ENCODE data around the gene MB. TPM values are rescaled to one million over a fixed set of nuclear protein-coding genes. Genes with fewer than 3 reads are reported as not detected.

Gene MB
- total RNA-seq, 1 donor from 2014 or later, result 17,299 TPM

GRCh38 chr22:35621451-35621850, 4.3 kb upstream of the MB start:
- DNase-seq (no peak), ATAC-seq (no peak)
- intact Hi-C loops (cut with micrococcal nuclease), result loop anchor here (5.0 kb wide), 1 partner anchor 189 kb away; no protein-coding TSS in a partner anchor

DNA sequence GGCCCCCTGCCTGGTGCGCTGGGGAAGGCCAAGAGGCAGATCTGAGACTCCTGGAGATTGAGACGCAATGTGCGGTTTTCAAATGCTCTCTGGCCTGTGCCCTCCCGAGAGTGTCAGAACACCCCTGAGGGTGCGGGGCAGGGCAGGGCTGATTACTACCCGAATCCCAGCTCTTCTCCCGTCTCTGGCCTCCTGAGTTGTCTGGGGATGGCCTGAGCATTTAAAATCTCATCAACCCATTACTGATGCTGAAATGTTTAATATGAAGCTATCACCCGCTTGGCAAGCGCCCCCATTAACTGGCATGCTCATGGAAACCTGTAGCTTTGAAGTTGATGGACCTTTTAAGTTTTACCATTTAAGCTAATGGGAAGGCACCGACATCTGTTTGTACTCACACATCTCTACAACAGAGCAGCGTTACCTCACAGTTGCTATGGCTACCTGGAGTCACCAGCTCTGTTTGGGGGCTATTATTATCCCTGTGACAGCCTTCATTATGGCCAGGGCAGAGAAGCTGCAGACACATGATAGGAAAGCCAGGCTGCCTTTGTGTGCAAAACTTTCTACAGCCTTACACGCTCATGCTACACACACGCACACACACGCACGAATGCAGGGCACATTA, 3.6 kb upstream of the MB start:
- ATAC-seq (peak; percentile 66), DNase-seq (peak; percentile 58)
- intact Hi-C loops (cut with micrococcal nuclease), result loop anchor here (5.0 kb wide), 1 partner anchor 188 kb away; no protein-coding TSS in a partner anchor

GRCh38 chr22:35619336-35620094, 2.4 kb upstream of the MB start:
- DNase-seq (no peak), ATAC-seq (no peak)
- intact Hi-C loops (cut with micrococcal nuclease), result loop anchor here (5.0 kb wide), 1 partner anchor 187 kb away; no protein-coding TSS in a partner anchor

DNA sequence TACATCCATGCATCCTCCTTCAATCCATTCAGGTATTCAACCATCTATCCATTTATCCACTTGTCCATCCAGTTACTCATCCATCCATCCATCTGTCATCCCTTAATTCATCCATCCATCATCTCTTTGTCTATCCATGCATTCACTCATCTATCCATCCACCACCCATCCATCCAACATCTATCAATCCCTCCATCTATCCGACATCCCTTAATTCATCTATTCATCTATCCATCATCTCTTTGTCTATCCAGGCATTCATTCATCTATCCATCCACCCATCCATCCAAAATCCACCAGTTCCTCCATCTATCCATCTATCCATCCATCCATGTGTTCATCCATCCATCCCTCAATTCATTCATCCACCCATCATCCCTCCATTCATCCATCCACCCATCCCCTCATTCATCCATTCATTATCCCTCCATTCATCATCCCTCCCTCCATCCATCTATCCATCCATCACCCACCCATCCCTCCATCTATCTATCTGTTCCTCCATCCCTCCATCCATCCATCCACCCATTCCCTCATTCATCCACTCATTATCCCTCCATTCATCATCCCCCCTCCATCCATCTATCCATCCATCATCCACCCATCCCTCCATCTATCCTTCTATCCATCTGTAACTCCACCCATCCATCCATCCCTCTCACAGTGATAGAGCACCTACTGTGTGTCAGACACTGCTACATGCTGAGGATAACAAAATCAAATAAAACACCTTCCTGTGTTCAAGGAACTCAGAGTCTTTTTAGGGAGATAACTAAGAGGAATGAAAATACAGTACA, 1.5 kb upstream of the MB start:
- DNase-seq (no peak), ATAC-seq (no peak)
- intact Hi-C loops (cut with micrococcal nuclease), result no loop called here

GRCh38 chr22:35616043-35616442, 1.1 kb downstream of the MB start:
- ATAC-seq (no peak), DNase-seq (no peak)
- intact Hi-C loops (cut with micrococcal nuclease), result no loop called here

- intact Hi-C loops (cut with micrococcal nuclease), result no loop called here
- DNase-seq (no peak), ATAC-seq (peak; percentile 1)
These were observed 2.0 kb downstream of the MB start for GRCh38 chr22:35615156-35615555.

- no peak for ATAC-seq
These were observed 2.7 kb downstream of the MB start for GRCh38 chr22:35614404-35614803.

DNA sequence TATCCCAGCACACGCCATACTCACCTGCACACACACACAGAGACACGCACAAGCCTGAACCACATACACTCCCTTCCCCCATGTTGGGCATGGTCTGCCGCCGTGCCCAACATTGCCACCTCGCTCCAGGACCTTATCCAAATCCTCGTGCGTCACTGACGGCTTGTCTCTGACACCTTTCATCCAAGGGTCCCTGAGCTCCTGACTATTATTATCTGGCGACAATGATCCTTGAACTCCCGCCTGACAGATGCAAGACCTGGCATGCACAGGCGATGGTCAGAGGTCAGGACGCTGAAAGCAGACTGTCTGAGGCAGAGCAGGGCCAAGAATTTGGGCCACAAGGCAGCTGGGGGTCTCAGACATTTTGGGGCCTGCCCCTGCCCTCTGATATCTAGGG, 4.2 kb downstream of the MB start:
- peak; percentile 78 for DNase-seq
- intact Hi-C loops (cut with micrococcal nuclease), result no loop called here
- ATAC-seq, result peak; percentile 61

More at GRCh38 chr22:35614404-35614803, 2.7 kb downstream of the MB start:
- DNase-seq, result no peak
- intact Hi-C loops (cut with micrococcal nuclease), result no loop called here

- ATAC-seq (no peak), DNase-seq (no peak)
- intact Hi-C loops (cut with micrococcal nuclease), result no loop called here
These were observed 5.1 kb downstream of the MB start for GRCh38 chr22:35611891-35612576.

DNA sequence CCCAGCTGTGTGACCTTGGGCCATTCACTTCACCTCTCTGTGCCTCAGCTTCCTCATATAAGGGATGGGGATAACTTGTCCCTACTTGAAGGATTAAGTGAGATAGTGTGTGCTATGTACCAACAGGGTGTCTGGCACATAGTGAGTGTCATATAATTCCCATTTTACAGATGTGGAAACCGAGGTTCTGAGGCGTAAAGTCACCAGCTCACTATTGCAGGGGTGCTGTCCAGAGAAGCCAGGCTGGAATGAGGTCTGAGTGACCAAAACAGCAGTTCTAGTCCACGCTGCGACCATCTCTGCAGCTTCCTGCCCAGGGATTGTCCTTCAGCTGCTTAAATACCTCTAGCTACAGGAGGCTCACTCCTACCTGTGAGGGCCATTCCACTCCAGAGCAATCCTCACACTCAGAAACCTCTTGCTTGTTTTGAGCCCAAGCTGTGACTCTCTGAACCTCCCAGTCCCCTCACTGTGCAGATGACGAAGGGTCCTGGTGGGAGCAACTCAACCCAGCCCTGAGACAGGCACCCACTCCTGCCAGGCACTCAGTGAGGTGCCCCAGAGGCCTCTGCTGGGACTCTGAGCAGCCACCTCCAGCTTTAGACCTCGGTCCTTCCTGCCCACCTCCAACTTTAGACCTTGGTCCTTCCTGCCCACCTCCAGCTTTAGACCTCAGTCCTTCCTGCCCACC, 5.8 kb downstream of the MB start:
- ATAC-seq (no peak), DNase-seq (no peak)

GRCh38 chr22:35610741-35611140, 6.4 kb downstream of the MB start:
- no peak for ATAC-seq
- no peak for DNase-seq
- intact Hi-C loops (cut with micrococcal nuclease), result no loop called here

More for the DNA sequence above, 5.8 kb downstream of the MB start:
- intact Hi-C loops (cut with micrococcal nuclease), result no loop called here

- intact Hi-C loops (cut with micrococcal nuclease), result no loop called here
- no peak for ATAC-seq
- peak; percentile 12 for DNase-seq
These were observed 7.4 kb downstream of the MB start for GRCh38 chr22:35609761-35610160.

GRCh38 chr22:35609261-35609660, 7.9 kb downstream of the MB start:
- ATAC-seq (no peak), DNase-seq (no peak)
- intact Hi-C loops (cut with micrococcal nuclease), result no loop called here

DNA sequence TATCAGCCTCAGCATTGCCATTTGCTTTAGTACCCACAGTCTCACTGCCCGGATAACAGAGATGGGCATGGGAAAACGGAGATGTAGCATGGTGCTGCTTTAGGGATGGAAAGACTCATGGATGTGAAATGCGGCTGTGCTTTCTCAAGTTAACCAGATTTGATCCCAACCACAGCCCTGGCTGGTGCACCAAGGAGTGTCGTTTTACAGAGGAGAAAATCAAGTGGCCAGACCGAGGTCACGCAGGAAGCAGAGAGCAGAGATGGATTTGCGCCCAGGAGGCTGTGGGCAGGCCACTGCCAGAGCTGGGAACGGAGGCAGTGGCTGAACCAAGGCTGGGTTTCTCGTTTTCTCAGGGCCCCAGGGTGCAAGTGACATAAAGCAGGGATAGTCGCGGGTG, 9.0 kb downstream of the MB start:
- DNase-seq, result peak; percentile 44
- no peak for ATAC-seq
- intact Hi-C loops (cut with micrococcal nuclease), result no loop called here

- peak; percentile 31 for DNase-seq
- no peak for ATAC-seq
- intact Hi-C loops (cut with micrococcal nuclease), result no loop called here
These were observed 10.2 kb downstream of the MB start for GRCh38 chr22:35606916-35607315.

GRCh38 chr22:35605851-35606481, 11.2 kb downstream of the MB start:
- intact Hi-C loops (cut with micrococcal nuclease), result no loop called here
- DNase-seq (peak; percentile 85), ATAC-seq (peak; percentile 79)

DNA sequence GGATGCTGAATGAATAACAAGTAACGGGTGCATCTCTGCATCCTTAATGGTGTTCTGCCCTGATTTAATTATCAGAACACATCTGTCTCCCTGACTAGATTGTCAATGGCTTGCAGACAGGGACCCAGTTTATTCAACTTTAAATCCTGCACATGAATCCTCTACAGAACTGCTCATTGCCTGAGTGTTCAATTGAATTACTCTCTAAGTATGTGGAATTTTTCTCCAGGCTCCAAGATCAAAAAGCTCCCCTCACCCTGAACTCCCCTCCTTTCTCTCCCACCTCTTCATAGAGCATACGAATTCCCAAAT, 11.8 kb downstream of the MB start:
- no peak for DNase-seq
- intact Hi-C loops (cut with micrococcal nuclease), result no loop called here
- no peak for ATAC-seq

DNA sequence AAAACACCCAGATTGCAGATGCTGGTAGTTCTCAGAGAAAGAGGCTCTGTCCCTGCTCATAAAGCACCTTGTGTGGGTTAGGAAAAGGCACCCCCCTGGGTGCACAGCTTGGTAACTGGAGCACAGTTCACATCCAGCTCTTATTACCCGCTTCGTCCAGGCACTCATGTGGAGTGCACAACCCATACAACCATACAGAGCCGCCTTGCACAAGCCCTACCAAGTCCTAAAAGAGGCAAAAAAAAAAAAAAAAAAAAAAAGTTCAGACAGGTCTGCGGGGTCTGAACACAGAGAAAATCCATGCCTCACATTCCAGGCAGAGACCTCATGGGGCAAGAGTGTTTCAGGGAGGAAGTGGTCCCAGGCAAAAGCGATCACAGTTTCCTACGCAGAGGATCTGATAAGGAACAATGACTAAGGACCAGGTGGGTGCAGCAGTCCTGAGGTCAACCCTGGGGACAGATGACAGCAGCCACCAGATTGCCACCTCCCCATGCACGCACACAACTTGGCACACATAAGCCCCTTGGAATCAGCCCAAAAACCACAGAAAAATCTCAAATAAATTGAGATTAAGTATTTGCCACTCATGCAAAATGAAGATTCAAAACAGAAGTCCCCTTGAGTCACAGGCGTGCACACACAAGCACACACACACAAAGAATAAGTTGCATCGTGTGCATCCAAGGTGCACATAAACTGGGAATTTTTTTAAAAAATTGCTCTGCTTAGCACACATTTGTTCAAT, 12.3 kb downstream of the MB start:
- DNase-seq, result no peak
- intact Hi-C loops (cut with micrococcal nuclease), result no loop called here
- ATAC-seq, result no peak

All from left ventricle myocardium superior (tissue), 1 donor.